Cerebellar cortex (tissue), 1 donor: ENCODE measurements around the gene RNF214.
A peak's percentile ranks its signal among the peaks of the same experiment; 100 is the strongest.
"Not testable (repeated sequence)": the region's sequence is repeated elsewhere in the genome, so short reads cannot be mapped to it uniquely, and the experiment has no call there.

Experiments used
- DNase-seq: peaks from one replicate; pipeline ENCODE4 v3.0.0-alpha.2; 2015; ENCODE audit warnings: low spot score

RNF214 gene

GRCh38 chr11:117230999-117231841 is 1.3 kb upstream of the RNF214 start:
- DNase-seq = peak; percentile 10

- DNase-seq = no peak
Measured at GRCh38 chr11:117231842-117232091, 704 bp upstream of the RNF214 start, which contains the start of gene PCSK7. Gene PCSK7 (minus strand): TSS chr11:117232073. CDS start chr11:117229844, 2,229 bp downstream.

- no peak for DNase-seq
Measured at GRCh38 chr11:117232911-117233409, 489 bp downstream of the RNF214 start.

GRCh38 chr11:117238221-117238620 is 5.8 kb downstream of the RNF214 start:
- no peak for DNase-seq

- no peak for DNase-seq
Measured at GRCh38 chr11:117239295-117239694, 6.8 kb downstream of the RNF214 start.

GRCh38 chr11:117248341-117248740 is 15.9 kb downstream of the RNF214 start:
- no peak for DNase-seq

GRCh38 chr11:117249571-117249970 is 17.1 kb downstream of the RNF214 start:
- no peak for DNase-seq

- DNase-seq = no peak
Measured at GRCh38 chr11:117251506-117251905, 19.0 kb downstream of the RNF214 start.

- no peak for DNase-seq
Measured at GRCh38 chr11:117255966-117256365, 23.5 kb downstream of the RNF214 start.

- DNase-seq = no peak
Measured at GRCh38 chr11:117256573-117256972, 24.1 kb downstream of the RNF214 start.

GRCh38 chr11:117258576-117258975 is 26.1 kb downstream of the RNF214 start:
- no peak for DNase-seq

- DNase-seq = no peak
Measured at GRCh38 chr11:117259417-117259816, 26.9 kb downstream of the RNF214 start.

- DNase-seq = not testable (repeated sequence)
Measured at GRCh38 chr11:117264624-117265323, 32.3 kb downstream of the RNF214 start.

- no peak for DNase-seq
Measured at GRCh38 chr11:117265745-117266144, 33.3 kb downstream of the RNF214 start.

GRCh38 chr11:117269856-117270255 is 37.4 kb downstream of the RNF214 start:
- no peak for DNase-seq

- DNase-seq = no peak
Measured at GRCh38 chr11:117271208-117271607, 38.7 kb downstream of the RNF214 start.

GRCh38 chr11:117272175-117272574 is 39.7 kb downstream of the RNF214 start:
- DNase-seq = not testable (repeated sequence)

- DNase-seq = no peak
Measured at GRCh38 chr11:117273550-117274289, 41.2 kb downstream of the RNF214 start.

- no peak for DNase-seq
Measured at GRCh38 chr11:117278347-117278746, 45.9 kb downstream of the RNF214 start.

GRCh38 chr11:117279711-117280376 is 47.4 kb downstream of the RNF214 start:
- no peak for DNase-seq

- DNase-seq = no peak
Measured at GRCh38 chr11:117281159-117281558, 48.7 kb downstream of the RNF214 start.

- DNase-seq = no peak
Measured at GRCh38 chr11:117281869-117282268, 49.4 kb downstream of the RNF214 start.
